Activated effector memory CD4-positive, alpha-beta T cell treated with Interleukin-2 at 50 U/mL for 16 hours (primary cell): ENCODE measurements around the gene FAM3D.

ENCODE experiments used
- DNase-seq: peaks from one replicate; pipeline ENCODE4 v3.0.0-alpha.2; 2020

FAM3D gene

DNA sequence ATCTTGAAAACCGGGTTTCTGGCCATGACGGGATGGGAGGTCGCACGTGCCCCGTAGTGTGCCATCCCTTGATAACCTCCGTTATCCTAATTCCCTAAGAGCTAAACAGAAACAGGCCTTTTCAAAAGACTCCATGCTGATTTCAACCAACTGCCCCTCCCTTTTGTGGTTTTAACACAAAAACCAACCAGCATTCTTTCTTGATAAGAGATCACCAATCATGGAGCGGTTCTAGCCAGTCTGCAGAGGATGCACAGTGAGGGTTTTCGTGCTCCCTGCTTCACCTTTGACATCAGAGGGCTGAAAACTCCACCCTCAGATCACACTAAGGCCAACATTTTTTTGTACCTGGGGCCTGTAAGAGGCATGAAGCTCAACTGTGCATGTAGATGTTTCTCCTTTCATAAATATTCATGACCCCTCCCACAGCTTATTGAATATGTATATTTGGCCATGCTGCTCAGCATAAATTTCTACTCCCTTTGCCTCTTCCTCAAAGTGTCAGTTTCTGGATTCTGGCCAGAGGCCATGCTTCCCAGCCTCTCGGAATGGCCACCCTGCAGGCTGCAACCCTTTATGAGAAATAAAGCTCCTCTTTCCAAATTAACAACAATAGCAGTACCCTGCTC is 41.3 kb downstream of the FAM3D start:
- no peak for DNase-seq

DNA sequence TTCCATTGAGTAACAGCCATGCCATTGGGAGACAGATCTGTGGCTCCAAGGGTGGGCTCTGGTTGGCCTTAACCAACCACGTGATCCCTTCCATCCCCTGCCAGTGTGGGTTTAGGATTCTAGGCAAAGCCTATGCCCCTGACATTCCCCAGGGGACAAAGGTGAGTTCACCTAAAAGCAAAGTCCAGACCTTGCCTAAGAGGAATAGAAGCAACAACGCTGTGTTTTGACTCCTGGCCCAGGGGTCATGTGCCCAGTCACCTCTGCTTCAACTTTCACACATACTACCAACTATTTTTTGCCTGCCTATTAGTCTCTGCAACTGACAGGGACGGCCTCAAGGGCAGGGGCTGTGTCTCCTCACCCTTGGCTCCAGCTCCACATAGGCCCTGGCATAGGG is 42.0 kb downstream of the FAM3D start:
- DNase-seq: no peak

DNA sequence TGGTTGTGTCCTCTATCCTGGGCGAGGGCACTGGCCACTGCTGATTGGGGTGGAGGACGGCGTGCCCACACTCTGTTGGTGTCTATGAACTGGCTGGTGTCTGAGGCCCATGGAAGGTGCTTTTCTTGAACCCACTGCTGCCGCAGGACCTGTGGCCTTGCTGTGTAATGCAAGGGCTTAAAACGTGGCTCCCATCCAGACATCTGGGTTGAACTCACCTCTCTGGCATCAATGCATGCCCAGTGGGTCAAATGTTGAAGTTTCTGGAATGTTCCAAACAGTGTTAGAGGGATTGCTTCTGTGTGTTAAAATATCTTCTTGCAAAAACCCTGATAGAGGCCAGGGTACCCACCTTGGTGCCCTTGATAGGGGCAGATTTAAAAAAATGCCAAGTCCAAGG is 42.6 kb downstream of the FAM3D start:
- DNase-seq: no peak

GRCh38 chr3:58623478-58623877 is 43.1 kb downstream of the FAM3D start:
- DNase-seq: no peak

- no peak for DNase-seq
Measured at GRCh38 chr3:58622892-58623291, 43.7 kb downstream of the FAM3D start.

DNA sequence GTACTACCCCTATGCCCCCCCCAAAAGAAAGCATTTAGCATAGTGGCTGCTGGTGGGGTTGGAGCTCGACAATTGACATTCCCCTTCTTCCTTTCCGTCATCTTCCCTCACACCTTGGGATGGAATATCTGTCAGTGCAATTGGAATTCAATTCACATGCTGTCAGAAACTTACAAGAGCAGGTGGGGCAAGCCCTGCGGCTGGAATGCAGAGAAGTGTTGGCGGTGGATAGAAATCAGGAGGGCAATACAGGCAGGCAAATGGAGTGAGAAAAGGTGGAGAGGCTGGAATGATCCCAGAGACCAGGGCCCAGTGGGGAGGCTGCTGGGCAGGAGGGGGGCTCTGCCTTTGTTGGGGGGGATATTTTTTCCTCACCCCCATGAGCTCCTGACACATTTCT is 44.1 kb downstream of the FAM3D start:
- DNase-seq: no peak

DNA sequence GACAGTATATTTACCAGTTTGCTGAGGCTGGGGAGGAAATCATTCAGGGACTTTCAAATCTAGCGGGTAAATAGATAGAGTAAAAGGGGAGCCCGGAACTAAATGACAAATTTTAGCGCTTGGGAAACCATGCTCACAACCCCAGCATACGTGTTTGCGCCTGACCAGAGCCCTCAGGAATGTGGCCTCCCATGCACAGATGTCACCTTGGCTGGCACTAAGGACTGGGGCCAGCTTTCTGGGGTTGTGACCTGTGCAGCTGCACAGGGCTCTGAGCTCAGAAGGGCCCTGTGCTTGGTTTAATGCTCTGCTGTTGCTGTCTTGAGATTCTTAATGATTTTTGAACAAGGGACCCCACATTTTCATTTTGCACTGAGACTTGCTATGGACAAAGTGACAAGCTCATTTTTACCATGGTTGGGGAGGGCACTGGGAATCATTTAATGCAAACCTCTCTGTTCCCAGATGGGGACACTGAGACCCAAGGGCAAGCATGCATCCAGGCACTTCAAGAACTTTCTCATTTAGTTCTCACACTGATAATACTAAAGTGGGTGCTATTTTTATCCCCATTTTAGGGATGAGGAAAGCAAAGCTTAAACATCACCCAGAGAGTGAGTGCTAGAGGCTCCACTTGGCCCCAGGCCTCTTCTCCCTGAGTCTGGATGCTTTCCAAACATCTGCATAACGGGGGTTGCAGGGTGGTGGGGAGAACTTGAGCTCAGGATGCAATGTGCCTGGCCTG is 45.3 kb downstream of the FAM3D start:
- DNase-seq: no peak

GRCh38 chr3:58620421-58620820 is 46.2 kb downstream of the FAM3D start:
- no peak for DNase-seq

DNA sequence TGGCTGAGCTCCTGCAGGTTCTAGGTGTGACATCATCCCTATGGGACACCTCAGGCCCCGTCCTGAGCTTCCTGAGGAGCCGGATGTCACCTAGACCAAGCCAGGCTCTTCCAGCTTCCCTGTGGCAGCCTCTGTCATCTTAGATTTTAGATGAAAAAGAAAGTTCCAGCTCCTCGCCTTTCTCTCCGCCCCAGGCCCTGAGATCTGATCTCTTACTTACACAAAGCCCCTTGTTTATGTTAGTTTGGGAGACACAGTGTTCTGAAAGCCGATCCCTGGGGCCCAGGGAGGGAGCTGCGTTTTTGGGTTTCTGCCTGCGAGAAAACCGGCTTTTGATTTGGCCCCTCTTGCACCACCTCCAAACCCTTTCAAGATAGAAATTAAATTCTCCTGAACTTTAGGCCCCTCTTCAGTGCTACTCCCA is 49.2 kb downstream of the FAM3D start:
- no peak for DNase-seq

DNA sequence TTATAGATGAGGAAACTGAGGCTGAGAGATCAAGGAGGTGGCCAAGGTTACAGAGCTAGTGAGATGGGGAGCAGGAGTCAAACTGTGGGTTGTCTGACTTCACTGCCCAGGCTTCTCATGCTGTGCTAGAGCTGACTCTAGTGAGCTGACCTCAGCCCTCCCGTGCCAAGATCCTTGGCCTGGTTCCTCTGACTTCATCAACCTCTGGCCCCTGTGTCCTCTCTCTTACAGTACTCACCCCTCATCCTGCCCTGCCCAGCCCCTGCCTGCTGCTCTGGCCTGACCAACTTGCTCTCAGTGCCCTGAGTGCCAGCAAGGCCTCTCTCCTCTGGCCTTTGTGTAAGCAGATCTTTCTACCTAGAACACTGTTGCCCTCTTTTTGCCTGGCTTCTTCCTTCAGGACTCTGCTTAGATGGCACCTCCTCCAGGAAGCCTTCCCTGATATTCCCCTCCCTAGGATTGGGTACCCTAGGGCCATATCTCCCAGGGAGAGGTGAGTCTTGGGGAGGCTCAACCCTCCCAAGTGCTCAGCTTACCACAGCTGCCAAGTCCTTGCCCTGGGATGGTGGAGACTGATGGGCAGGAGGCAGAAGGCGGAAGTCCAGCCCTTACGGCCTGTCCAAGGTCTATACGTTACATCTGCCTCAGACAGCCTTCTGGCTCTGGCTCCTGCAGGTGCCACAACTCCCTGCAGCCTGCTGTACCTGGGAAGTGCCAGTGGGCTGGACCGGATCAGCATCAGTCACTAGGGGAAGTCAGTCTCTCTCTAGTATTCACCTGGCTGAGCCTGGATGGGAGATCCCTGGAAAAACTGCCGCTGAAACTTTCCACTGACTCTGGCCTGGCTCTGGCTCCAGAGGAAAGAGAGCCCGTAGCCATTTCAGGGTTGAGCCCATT is 53.1 kb downstream of the FAM3D start:
- DNase-seq: no peak

DNA sequence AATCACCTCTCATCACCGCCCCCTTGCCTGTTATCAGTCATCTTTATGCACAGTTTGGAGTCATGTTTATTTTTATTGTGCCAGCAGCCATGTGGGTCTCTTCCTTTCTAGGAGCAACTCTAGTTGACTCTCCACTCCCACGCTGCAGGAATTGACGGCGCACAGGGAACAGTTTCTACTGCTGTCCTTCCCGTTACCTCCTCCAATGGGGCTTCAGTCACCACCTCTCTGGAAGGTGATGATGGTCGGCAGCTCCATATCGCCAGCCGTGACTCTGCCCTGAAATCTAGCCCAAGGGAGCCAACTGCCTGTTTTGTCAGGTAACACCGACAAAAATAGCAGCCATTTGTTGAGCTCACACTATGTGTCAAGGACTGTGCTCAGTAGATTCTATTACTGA is 53.7 kb downstream of the FAM3D start:
- no peak for DNase-seq

- no peak for DNase-seq
Measured at GRCh38 chr3:58609990-58610389, 56.6 kb downstream of the FAM3D start.

DNA sequence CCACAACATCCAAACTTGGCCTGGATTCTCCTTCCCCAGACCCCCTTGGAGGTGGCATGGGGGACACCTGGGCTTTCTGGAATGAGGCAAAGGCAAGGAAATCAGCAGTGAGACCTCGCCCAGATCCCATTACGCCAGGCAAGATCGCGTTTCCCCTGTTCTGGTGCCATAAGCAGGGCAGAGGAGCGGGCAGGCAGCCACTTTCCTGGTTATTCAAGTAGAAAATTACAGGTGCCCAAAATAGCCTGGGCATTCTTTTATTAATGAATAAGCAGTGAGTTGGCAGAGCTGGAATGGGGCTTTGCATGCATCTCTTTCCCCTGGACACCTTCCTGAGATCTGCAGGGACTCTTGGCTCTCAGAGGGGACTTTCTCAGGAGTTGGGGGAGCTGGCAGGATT is 57.9 kb downstream of the FAM3D start:
- no peak for DNase-seq

- DNase-seq: no peak
Measured at GRCh38 chr3:58607816-58608215, 58.8 kb downstream of the FAM3D start.

GRCh38 chr3:58606693-58607092 is 59.9 kb downstream of the FAM3D start:
- DNase-seq: no peak

DNA sequence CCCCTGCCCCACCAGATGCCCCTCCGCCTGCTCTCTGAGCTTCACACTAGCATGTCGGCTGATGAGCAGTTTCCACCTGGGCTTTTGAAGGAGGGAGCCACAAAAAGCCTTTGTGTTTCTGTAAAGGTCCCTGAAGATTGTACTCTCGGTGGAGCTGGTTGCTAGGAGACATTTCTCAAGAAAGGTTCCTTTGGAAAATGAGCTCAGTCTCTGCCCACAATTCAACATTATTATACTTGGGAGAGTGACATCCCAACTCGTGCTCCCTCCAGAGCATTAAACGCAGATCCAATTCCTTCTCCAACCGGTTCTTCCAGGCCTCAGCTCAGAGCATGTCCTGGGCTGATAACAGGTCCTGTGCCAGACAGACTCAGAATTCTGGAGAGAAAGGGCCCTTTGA is 62.5 kb downstream of the FAM3D start:
- DNase-seq: no peak

DNA sequence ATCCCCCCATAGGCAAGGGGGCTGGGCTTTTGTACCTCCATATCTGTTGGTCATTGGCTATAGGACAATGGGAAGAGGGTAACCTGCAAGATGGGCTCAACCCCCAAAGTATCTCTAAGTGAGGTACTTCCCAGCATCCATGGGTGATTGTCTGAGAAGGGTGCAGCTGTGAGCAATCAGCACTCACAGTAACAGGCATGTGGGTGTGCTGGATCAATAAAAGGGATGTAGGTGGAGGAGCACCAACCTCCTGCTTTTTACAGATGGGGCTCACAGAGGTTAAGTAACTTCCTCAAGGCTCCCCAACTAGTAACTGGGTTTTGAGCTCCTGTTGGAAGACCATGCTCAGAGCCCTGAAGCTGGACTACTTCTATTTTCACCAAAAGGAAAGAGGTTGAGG is 63.0 kb downstream of the FAM3D start:
- no peak for DNase-seq

- DNase-seq: no peak
Measured at GRCh38 chr3:58597770-58598310, 68.7 kb downstream of the FAM3D start.

DNA sequence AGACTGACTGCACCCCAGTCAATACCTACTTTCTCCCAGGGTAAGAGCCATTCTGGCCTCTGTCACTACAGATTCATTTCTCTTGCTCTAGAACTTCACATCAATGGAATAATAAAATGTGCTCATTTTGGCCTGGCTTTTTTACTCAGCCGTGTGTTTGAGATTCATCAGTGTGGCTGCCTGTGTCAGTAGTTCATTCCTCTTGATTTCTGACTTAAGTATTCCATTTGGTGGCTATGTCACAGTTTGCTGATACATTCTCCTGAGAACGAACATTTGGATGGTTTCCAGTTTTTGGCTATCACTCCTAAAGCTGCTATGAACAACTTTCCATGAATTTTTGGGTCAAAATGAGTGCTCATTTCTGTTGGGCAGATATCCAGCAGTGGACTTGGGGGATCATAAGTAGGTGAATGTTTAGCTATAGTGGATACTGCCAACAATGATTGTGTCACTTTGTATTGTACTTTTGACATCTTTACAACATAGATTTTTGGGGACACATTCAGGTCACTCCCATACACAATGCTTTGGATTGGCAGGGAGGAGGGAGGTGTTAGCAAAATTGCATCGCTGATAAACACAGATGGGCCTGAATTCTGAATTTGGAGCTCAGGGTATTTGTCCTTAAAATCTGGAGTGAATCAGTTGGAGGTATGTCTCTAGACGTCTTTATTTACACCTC is 69.6 kb downstream of the FAM3D start:
- no peak for DNase-seq

DNA sequence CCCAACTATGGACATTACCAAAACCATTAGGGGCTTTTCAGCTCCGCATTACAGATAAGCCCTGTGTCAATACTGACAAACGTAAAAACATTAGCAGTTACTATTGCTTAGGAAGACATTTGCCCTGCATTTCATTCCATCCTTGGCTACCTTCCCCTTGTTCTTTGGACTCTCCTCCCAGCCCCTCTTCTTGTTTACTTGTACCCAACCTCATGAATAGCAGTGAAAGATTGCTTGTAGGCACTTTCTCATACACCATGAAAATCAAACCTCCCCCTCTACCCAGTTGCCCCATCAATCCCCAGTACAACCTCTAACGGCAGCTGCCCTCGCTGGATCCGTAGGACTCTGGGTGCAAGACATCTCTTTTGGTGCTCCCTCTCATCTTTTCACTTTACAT is 72.5 kb downstream of the FAM3D start:
- no peak for DNase-seq

- no peak for DNase-seq
Measured at GRCh38 chr3:58591517-58592510, 74.8 kb downstream of the FAM3D start.
